Kidney (tissue), 14 donors: ENCODE data around the gene VLDLR. TPM values are rescaled to one million over a fixed set of nuclear protein-coding genes. Genes with fewer than 3 reads are reported as not detected.

Experiments
- DNase-seq, 5 donors: peaks; one replicate each; pipeline ENCODE4 v3.0.0-alpha.2; 2013 to 2020
- FAIRE-seq: peaks from 2 replicates; lab custom pipeline; 2012; peaks lifted over from hg19 to GRCh38; lab: Jason Lieb, UNC
- H3K27ac ChIP-seq, 2 donors: one replicate each; pipeline ENCODE4 v1.7.0; 2013; ENCODE audit warnings: low read depth in 2 of 2, low read length in 2 of 2, inconsistent platforms in 1 of 2
- H3K27me3 ChIP-seq: one replicate; pipeline ENCODE4 v1.7.1; 2013; ENCODE audit warnings: low read length, inconsistent platforms; ENCODE audit not compliant: control insufficient read depth, insufficient read depth
- H3K36me3 ChIP-seq, 3 donors: one replicate each; pipeline versions ENCODE4 v1.7.0 to v1.7.1; 2013; ENCODE audit warnings: low read length in 3 of 3, control low read depth in 1 of 3, inconsistent platforms in 1 of 3; ENCODE audit not compliant: insufficient read depth in 3 of 3, control insufficient read depth in 2 of 3
- H3K4me1 ChIP-seq, 3 donors: one replicate each; pipeline versions ENCODE4 v1.7.0 to v1.7.1; 2013; ENCODE audit warnings: low read length in 3 of 3, inconsistent platforms in 1 of 3, low read depth in 1 of 3; ENCODE audit not compliant: control insufficient read depth in 2 of 3, insufficient read depth in 2 of 3
- H3K4me3 ChIP-seq, 3 donors: one replicate each; pipeline versions ENCODE4 v1.7.0 to v1.8.1; 2013; ENCODE audit warnings: low read length in 3 of 3, control low read depth in 1 of 3, inconsistent platforms in 1 of 3
- H3K9ac ChIP-seq, 3 donors: one replicate each; pipeline versions ENCODE4 v1.7.0 to v1.7.1; 2013; ENCODE audit warnings: low read length in 3 of 3, control low read depth in 1 of 3, inconsistent platforms in 1 of 3
- H3K9me3 ChIP-seq, 3 donors: one replicate each; pipeline versions ENCODE4 v1.7.0 to v1.7.1; 2013; ENCODE audit warnings: low read length in 3 of 3, control low read depth in 1 of 3, inconsistent platforms in 1 of 3; ENCODE audit not compliant: control insufficient read depth in 2 of 3, insufficient read depth in 1 of 3
- intact Hi-C: fragments of 100-400 bp; cut with DNase I; formaldehyde crosslinking; loops from one replicate; pipeline ENCODE4 v1.11.1; 2022
- polyA plus RNA-seq: library from polyadenylated mRNA; stranded (reverse); fragments of 350-450 nt; fragmentation: Illumina TruSeq; extraction: RNeasy Lipid Tissue Mini Kit (QIAGEN cat#74804); gene quantifications from one replicate; pipeline ENCODE4 v1.2.3, GENCODE V29; 2014; ENCODE audit warnings: low read depth, low replicate concordance; ENCODE audit not compliant: insufficient read depth
- total RNA-seq: library from RNA; stranded (reverse); fragmentation: NEBNext Ultra II Directional; extraction: Animal tissue kit (Norgen Biotek cat#: 25700); gene quantifications from one replicate; pipeline ENCODE4 v1.2.1, GENCODE V29; 2021
- TF ChIP-seq, protein P1 (sequence below): IDR thresholded peaks from 3 replicates; pipeline ENCODE4 v1.5.1; 2012; ENCODE audit warnings: mild to moderate bottlenecking, moderate library complexity, borderline replicate concordance; ENCODE audit not compliant: insufficient read depth; ENCODE audit errors: extremely low read depth
- donor health status: control.
- donor health status: control.
- donor health status: control.
- donor health status: control.
- donor health status: control.
- donor health status: DM: yes; HTN: yes; CAD: no.
- donor health status: Normal renal cell carcinoma (clear cell type).

The VLDLR gene
- total and polyA plus RNA-seq, 2 donors from 2014 or later = 8.6 to 24.2 TPM

DNA sequence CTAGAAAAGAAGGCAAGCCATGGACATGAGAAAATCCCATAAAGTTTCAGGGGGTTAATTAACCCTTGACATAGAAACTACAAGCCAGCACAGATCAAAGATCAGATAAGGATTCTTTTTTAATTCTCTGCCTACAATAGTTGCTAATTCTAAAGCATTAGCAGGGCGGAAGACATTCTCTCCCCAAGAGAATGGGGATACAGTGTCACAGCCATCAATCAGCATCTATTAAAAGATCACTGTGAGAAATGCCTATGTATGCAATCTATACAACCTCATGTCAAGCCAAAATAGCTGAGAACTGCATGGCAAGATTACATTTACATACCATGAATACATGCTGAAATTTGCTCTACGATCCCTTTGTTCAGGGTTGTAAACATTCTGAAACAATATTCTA lies 14.3 kb downstream of the VLDLR start:
- Histone ChIP-seq H3K27ac (no peak overlapping the region), H3K9ac (no peak overlapping the region), H3K4me1 (peaks cover 0 to 2% (median 0%) of the 10 kb centered on the region in 3 donors), H3K4me3 (no peak overlapping the region), H3K36me3 (no peaks in the 10 kb centered on the region), H3K9me3 (no peaks in the 10 kb centered on the region), H3K27me3 (no peaks in the 10 kb centered on the region)
- intact Hi-C loops = no loop called here
- TF ChIP-seq, protein P1, sequence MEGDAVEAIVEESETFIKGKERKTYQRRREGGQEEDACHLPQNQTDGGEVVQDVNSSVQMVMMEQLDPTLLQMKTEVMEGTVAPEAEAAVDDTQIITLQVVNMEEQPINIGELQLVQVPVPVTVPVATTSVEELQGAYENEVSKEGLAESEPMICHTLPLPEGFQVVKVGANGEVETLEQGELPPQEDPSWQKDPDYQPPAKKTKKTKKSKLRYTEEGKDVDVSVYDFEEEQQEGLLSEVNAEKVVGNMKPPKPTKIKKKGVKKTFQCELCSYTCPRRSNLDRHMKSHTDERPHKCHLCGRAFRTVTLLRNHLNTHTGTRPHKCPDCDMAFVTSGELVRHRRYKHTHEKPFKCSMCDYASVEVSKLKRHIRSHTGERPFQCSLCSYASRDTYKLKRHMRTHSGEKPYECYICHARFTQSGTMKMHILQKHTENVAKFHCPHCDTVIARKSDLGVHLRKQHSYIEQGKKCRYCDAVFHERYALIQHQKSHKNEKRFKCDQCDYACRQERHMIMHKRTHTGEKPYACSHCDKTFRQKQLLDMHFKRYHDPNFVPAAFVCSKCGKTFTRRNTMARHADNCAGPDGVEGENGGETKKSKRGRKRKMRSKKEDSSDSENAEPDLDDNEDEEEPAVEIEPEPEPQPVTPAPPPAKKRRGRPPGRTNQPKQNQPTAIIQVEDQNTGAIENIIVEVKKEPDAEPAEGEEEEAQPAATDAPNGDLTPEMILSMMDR = no peak
- DNase-seq (no peak), FAIRE-seq (no peak)

DNA sequence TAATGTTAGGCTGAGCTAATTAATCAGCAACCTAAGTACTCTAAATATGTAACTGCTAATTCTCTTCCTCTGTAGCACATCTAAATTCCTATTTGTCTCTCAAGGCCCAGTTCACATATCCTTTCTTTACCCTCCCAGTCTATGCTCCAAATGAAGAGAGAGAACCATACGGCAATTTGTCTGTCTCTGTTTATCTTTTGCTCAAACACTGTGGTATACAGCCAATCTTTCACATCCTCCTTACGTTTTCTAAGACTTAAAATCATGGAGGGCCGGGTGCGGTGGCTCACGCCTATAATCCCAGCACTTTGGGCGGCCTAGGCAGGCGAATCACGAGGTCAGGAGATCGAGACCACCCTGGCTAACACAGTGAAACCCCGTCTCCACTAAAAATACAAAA lies 15.8 kb downstream of the VLDLR start:
- peaks cover 0 to 2% (median 0%) of the 10 kb centered on the region in 3 donors for H3K4me1 ChIP-seq
- H3K9me3 ChIP-seq = no peaks in the 10 kb centered on the region
- no peak overlapping the region for H3K4me3 ChIP-seq
- TF ChIP-seq, protein P1 = no peak
- no peak overlapping the region for H3K9ac ChIP-seq
- H3K27me3 ChIP-seq = no peaks in the 10 kb centered on the region
- no peak overlapping the region for H3K27ac ChIP-seq
- DNase-seq (no peak), FAIRE-seq (no peak)
- peaks cover 2 to 6% (median 4%) of the 10 kb centered on the region in 3 donors for H3K36me3 ChIP-seq
- intact Hi-C loops = no loop called here

DNA sequence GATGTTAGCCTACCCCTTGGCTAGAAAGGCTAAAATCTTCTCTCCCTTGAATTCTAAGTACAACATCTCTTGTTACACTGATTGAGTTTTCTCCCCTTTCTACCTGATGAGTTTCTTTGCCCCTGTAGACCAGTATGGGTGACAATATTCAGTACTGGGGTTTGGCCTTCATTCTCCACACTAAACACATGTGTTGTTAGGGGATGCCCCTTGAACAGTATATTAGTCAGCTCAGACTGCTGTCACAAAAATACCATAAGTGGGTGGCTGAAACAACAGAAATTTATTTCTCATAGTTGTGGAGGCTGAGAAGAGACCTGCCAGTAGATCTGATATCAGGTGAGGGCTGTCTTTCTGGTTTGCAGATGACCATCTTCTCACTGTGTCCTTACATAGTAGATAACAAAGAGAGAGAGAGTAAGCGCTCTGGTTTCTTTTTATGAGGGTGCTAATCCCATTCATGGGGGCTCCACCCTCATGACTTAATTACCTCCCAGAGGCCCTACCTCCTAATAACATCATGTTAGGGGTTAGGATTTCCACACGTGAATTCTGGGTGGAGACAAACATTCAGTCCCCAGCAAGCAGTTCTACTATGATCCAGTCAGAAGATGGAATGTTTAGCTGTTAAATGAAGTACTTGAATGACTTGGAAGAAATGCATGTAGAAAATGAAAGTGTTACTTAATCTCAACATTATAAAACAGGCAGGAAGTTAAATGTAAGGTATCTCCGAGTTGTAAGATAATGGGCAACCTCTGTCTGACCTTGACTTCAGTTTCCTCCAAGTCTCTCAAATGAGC lies 17.5 kb downstream of the VLDLR start:
- Histone ChIP-seq H3K9ac (no peak overlapping the region), H3K27ac (no peak overlapping the region), H3K4me3 (no peak overlapping the region), H3K36me3 (peaks cover 5 to 16% (median 14%) of the 10 kb centered on the region in 3 donors), H3K4me1 (no peaks in the 10 kb centered on the region), H3K27me3 (no peaks in the 10 kb centered on the region), H3K9me3 (no peaks in the 10 kb centered on the region)
- intact Hi-C loops = no loop called here
- TF ChIP-seq, protein P1 = no peak
- DNase-seq (no peak), FAIRE-seq (no peak)
